Urinary bladder (tissue), 4 donors: ENCODE data around the gene PREB. TPM values are rescaled to one million over a fixed set of nuclear protein-coding genes. Genes with fewer than 3 reads are reported as not detected.

Source experiments
- DNase-seq: peaks from one replicate; pipeline ENCODE4 v3.0.0-alpha.2; 2015; ENCODE audit errors: extremely low spot score
- H3K27ac ChIP-seq: one replicate; pipeline ENCODE4 v1.5.1; 2013; ENCODE audit warnings: low read depth, mild to moderate bottlenecking, moderate library complexity
- H3K36me3 ChIP-seq: one replicate; pipeline ENCODE4 v1.6.1; 2013; ENCODE audit warnings: mild to moderate bottlenecking, moderate library complexity; ENCODE audit not compliant: insufficient read depth
- H3K4me1 ChIP-seq: one replicate; pipeline ENCODE4 v1.6.1; 2013; ENCODE audit warnings: mild to moderate bottlenecking, moderate library complexity; ENCODE audit not compliant: insufficient read depth
- H3K4me3 ChIP-seq: one replicate; pipeline ENCODE4 v1.5.1; 2013; ENCODE audit warnings: low read depth, low read length
- WGBS: extraction: QIAGEN DNeasy Blood & Tissue Kit; methylation state at CpG from one replicate; pipeline ENCODE4 v1.1.7; 2013; 5-methylcytosine and 5-hydroxymethylcytosine counted together
- polyA plus RNA-seq: library from polyadenylated mRNA; stranded (reverse); fragments of 200-250 nt; gene quantifications from one replicate; pipeline ENCODE4 v1.2.3, GENCODE V29; 2013
- total RNA-seq: library from RNA; depleted of rRNA; stranded (reverse); fragments of >200 nt; gene quantifications from one replicate; pipeline ENCODE4 v1.2.3, GENCODE V29; 2014
- donor health status: healthy with polysubstance abuse.
- donor health status: healthy.

Gene PREB
- total and polyA plus RNA-seq, 2 donors = 20.5 to 49.1 TPM

DNA sequence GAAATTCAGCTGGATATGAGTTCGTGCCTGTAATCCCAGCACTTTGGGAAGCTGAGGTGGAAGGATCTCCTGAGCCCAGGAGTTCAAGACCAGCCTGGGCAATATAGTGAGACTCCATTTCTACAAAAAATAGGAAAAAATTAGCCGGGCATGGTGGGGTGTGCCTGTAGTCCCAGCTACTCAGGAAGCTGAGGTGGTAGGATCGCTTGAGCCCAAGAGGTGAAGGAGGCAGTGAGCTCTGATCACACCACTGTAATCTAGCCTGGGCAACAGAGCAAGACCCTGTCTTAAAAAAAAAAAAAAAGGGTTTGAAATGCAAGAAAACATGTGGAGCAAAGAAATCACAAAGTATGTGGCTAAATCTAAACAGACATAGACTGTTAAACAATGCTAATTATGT is 25.4 kb downstream of the PREB start:
- 90% methylated on average over 3 of the region's 3 CpGs for WGBS
- no peak for DNase-seq
- Histone ChIP-seq H3K4me3 (no peak overlapping the region), H3K27ac (no peak overlapping the region), H3K36me3 (no peaks in the 10 kb centered on the region), H3K4me1 (no peaks in the 10 kb centered on the region)

DNA sequence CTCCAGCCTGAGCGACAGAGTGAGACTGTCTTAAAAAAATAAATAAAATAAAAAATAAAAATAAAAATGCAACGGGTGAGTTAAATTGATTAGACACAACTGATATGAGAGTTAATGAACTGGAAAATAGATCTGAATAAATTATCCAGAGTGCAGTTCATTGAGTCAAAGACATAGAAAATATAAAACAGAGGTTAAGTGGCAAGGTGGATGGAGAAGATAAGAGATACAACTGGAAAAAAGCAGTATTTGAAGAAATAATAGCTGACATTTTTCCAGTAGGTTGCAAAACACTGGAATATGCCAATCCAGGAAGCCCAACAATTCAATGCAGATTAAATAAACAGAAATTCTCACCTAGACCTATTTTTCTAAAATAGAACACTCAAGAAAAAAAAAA is 26.2 kb downstream of the PREB start:
- WGBS = 80% methylated on average over 2 of the region's 2 CpGs
- Histone ChIP-seq H3K36me3 (no peaks in the 10 kb centered on the region), H3K4me1 (no peaks in the 10 kb centered on the region), H3K27ac (no peak overlapping the region), H3K4me3 (no peak overlapping the region)
- no peak for DNase-seq

DNA sequence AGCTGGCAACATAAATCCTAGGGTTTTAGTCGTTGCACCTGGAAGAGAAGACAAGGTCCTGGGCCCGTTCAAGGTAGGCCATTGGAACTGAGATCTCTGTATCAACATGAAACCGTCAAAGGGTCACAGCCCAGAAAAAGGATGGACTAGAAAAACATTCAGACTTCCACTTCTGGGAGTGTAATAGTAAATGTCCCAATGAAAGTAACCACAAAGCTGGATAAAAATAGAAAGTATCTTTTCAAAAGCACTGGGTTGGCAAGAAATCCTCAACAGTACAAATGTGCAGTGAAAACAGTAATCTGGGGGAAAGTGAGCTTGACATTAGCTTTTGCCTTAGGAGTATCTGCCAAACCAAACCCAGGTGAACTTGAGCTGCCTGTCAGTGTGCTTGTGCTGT is 28.5 kb downstream of the PREB start:
- no peaks in the 10 kb centered on the region for H3K36me3 ChIP-seq
- WGBS = 71% methylated on average over 3 of the region's 3 CpGs
- DNase-seq = no peak
- no peak overlapping the region for H3K27ac ChIP-seq
- no peaks in the 10 kb centered on the region for H3K4me1 ChIP-seq
- H3K4me3 ChIP-seq = no peak overlapping the region

DNA sequence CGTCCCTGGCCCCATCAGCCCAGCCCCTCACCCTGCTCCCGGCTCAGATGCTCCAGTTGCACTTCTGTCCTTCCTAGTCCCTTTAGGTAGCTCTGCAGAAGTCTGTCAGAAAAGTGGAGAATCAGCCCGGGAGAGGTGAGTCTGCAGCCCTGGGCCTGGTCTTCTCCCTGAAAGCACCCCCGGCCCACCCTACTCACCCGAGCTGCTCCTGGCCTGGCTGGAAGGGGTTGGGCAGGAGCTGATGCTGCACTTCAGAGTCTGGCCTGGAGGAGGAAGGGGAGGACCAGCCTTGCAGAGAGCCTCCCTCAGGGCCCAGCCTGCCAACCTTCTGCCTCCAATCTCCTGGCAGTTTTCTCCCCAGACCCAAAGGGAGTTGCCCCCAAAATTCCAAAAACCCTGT is 32.1 kb downstream of the PREB start:
- Histone ChIP-seq H3K27ac (no peak overlapping the region), H3K4me3 (no peak overlapping the region), H3K4me1 (no peaks in the 10 kb centered on the region), H3K36me3 (no peaks in the 10 kb centered on the region)
- 69% methylated on average over 5 of the region's 5 CpGs for WGBS
- DNase-seq = no peak

DNA sequence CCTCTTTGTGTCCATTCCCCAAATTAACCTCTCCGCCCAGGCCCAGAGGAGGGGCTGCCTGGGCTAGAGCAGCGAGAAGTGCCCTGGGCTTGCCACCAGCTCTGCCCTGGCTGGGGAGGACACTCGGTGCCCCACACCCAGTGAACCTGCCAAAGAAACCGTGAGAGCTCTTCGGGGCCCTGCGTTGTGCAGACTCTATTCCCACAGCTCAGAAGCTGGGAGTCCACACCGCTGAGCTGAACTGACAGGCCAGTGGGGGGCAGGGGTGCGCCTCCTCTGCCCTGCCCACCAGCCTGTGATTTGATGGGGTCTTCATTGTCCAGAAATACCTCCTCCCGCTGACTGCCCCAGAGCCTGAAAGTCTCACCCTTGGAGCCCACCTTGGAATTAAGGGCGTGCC is 34.4 kb downstream of the PREB start:
- Histone ChIP-seq H3K36me3 (no peaks in the 10 kb centered on the region), H3K4me1 (no peaks in the 10 kb centered on the region), H3K4me3 (no peak overlapping the region), H3K27ac (no peak overlapping the region)
- 80% methylated on average over 10 of the region's 10 CpGs for WGBS
- no peak for DNase-seq

DNA sequence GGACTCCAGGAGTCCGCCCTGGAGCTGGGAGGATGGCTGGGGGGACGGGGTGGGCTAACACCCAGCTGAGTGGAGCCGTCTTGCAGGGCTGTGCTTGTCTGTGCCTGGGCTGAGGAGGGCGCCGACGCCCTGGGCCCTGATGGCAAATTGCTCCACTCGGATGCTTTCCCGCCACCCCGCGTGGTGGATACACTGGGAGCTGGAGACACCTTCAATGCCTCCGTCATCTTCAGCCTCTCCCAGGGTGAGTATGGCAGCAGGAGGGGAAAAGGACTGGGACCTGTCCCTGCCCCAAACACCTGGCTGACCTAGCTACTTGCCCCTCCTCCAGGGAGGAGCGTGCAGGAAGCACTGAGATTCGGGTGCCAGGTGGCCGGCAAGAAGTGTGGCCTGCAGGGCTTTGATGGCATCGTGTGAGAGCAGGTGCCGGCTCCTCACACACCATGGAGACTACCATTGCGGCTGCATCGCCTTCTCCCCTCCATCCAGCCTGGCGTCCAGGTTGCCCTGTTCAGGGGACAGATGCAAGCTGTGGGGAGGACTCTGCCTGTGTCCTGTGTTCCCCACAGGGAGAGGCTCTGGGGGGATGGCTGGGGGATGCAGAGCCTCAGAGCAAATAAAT is 35.0 kb downstream of the PREB start:
- Histone ChIP-seq H3K4me1 (no peaks in the 10 kb centered on the region), H3K4me3 (no peak overlapping the region), H3K36me3 (no peaks in the 10 kb centered on the region), H3K27ac (no peak overlapping the region)
- DNase-seq = no peak
- 92% methylated on average over 19 of the region's 19 CpGs for WGBS

DNA sequence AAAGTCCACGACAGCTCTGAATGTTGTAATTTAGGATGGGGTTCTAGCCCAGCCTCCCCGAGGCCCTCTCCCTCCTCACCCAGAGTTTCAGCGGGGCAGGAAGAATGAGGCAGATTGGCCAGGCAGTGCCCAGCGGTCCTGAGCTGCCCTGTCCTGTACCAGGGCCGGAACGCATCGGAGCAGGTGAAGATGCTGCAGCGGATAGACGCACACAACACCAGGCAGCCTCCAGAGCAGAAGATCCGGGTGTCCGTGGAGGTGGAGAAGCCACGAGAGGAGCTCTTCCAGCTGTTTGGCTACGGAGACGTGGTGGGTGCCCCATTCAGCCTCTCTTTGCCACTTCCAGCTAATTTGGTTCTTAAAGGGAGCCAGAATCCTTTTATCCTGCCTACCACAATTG is 37.1 kb downstream of the PREB start:
- Histone ChIP-seq H3K4me1 (no peaks in the 10 kb centered on the region), H3K36me3 (no peaks in the 10 kb centered on the region), H3K4me3 (no peak overlapping the region), H3K27ac (no peak overlapping the region)
- WGBS = 91% methylated on average over 14 of the region's 14 CpGs
- DNase-seq = no peak

DNA sequence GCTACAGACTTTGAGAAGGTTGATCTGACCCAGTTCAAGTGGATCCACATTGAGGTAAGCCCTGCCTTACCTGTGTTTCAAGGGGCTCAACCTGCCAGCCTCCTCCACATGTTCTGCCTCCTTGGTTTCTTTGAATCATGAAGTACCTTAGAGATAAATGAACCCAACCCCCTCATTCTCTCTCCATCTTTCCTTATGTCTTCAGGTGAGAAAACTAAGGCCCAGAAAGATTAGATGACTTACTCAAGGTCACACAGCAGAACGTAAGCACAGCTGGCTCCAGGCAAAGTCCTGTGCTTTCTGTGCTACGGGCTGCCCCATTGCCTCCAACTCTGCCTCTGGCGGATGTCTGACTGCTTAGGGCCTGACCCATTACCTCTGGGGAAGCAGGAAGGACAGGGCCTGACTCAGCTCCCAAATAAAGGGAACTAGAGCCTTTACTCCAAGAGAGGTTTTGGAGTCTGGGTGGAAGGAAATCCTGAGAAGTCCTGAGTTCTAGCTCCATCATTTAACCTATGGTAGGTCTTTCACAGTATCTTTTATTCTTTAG is 37.6 kb downstream of the PREB start:
- WGBS = 79% methylated on average over 3 of the region's 3 CpGs
- Histone ChIP-seq H3K36me3 (no peaks in the 10 kb centered on the region), H3K4me3 (no peak overlapping the region), H3K4me1 (no peaks in the 10 kb centered on the region), H3K27ac (no peak overlapping the region)
- DNase-seq = no peak

DNA sequence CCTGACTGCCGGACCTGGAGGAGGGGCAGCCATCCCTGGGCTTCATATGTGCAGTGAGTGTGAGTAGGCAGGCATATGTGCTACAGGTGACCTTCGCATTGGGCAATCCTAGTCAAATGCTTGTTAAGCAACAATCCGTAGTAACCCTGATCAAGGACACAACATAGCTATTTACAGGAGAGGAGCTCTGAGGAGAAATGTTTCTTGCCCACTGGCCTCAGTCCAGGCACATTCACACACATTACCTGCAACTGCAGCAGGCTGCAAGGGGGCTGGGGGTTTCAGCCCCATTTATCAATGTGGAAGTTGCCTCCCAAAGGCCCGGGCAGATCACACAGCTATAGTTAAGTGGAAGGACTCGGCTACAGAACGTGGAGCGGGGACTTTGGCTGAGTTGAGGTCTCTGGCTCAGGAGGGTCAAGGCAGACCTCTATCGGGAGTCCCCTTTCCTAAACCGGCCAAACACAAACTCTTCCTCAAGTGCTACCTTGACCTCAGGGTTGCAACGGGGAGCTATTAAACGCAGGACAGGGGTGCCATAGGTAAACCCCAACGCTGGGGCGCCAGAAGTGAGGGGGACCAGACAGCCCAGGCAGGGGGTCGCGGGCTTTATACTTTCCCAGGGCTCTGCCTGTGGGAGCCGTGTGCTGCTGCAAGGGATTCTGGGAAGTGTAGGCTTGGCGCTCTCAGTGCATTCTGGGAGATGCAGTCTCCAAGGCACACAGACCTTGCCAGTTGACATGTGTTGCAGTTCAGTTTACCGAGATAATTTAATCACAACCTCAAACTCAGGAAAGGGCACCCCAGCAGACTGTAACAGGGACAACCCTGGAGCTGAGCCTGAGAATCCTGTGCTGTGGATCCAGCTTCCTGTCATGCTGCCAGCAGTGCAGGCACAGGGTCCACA is 38.4 kb downstream of the PREB start:
- WGBS = 25% methylated on average over 18 of the region's 18 CpGs
- no peak for DNase-seq
- H3K27ac ChIP-seq = no peak overlapping the region

DNA sequence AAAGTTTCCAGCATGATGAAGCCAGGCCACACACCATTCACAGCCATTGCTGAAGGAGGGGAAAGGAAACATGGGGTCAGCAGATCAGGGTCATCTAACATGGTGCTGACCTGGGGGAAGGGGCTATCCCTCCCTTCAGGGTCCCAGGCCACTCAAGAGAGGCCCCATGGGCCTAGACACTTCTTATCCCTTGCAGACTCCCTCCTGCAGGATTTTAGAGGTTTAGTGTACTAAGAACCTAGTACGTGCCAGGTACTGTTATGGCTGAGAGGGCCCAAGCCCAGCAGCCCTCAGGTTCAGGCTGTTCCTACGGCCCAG is 39.0 kb downstream of the PREB start:
- WGBS = 94% methylated on average over 2 of the region's 2 CpGs
- Histone ChIP-seq H3K4me1 (no peaks in the 10 kb centered on the region), H3K27ac (no peak overlapping the region), H3K36me3 (no peaks in the 10 kb centered on the region), H3K4me3 (no peak overlapping the region)
- no peak for DNase-seq

More for the DNA sequence above, 38.4 kb downstream of the PREB start:
- Histone ChIP-seq H3K4me3 (peak overlapping the region; percentile 5), H3K36me3 (no peaks in the 10 kb centered on the region), H3K4me1 (no peaks in the 10 kb centered on the region)

DNA sequence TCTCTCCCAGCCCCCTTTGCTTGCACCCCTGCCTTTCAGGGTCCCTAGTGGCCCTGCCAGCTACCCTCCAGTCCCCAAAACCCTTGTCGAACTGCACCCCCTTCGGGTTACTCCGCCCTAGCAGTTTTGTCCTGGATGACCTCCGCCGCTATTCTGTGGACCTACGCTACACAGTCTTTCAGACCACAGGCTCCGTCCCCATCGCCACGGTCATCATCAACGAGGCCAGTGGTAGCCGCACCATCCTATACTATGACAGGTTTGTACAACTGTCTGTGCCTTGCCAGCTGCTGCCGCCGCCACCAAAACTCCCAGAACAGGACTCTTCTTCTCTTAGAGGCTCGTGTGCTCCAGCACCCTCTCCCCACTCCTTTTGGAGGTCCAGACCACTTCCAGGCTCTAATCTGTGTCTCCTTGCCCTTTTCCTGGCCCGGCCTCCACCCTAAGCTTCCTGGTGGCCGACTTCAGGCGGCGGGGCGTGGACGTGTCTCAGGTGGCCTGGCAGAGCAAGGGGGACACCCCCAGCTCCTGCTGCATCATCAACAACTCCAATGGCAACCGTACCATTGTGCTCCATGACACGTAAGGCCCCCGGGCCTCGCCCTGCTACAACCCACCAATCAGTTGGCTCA is 40.0 kb downstream of the PREB start:
- Histone ChIP-seq H3K36me3 (no peaks in the 10 kb centered on the region), H3K4me3 (no peak overlapping the region), H3K27ac (no peak overlapping the region), H3K4me1 (no peaks in the 10 kb centered on the region)
- no peak for DNase-seq
- 92% methylated on average over 24 of the region's 24 CpGs for WGBS

DNA sequence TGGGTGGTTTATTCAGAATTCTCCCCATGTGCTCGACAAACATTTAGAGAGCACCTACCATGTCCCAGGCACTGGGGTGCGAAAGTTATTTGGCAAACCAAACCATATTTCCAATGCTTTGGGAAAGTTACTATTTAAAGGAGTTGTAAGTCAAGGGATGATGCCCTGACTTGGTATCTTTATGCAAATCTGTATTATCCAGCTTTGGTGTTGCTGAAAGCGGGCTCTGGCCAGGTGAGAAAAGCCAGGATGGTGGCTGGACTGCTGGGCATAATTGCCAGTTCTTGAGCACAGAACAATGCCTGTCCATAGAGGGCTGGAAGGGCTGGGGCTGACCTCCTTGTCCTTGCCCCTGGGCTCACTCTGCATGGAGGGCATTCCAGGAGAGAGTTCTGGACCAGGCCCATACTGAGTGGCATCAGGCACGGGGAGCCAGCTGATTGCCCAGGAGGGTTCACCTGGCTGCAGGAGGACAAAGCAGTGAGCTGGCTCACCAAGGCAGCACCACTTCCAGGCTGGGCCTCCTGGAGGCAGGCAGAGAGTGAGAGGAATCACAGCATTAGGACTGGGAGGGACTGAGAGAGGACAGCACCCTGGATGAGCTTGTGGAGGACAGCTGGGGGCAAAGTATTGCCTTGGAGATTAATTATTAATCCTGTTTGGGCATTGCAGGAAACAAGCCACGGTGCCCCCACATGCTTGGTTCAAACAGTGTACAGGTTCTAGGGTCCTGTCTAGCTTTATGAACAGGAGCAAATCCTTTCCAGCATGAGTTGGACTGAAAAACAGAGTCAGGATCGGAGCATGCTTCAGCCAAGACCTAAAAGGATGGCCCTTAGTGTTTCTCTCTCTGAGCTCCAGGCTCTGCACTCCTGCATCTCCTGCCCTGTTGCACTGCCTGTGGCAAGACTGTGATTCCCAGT is 40.7 kb downstream of the PREB start:
- 87% methylated on average over 6 of the region's 6 CpGs for WGBS
- Histone ChIP-seq H3K36me3 (no peaks in the 10 kb centered on the region), H3K27ac (no peak overlapping the region), H3K4me1 (no peaks in the 10 kb centered on the region), H3K4me3 (no peak overlapping the region)
- no peak for DNase-seq
